ENCODE data around the gene PODXL2.

PODXL2 gene

GRCh38 chr3:127674101-127674721 is 45.2 kb downstream of the PODXL2 start:
- H3K4me3 ChIP-seq (ENCODE audit: low read length), result no peak overlapping the region
- no peak for DNase-seq

GRCh38 chr3:127674790-127675189 is 45.8 kb downstream of the PODXL2 start:
- Histone ChIP-seq H3K4ac (ENCODE audit: low read depth, low read length) (no peak overlapping the region), H3K4me1 (ENCODE audit: control insufficient read depth, low read depth, low read length) (no peaks in the 10 kb centered on the region), H3K23ac (ENCODE audit: low read length) (no peak overlapping the region), H3K36me3 (ENCODE audit: control insufficient read depth, insufficient read depth, low read length) (no peaks in the 10 kb centered on the region), H2BK120ac (ENCODE audit: low read depth, low read length) (no peak overlapping the region), H2BK15ac (replicated peaks; ENCODE audit: low read depth) (no peak overlapping the region), H3K79me1 (ENCODE audit: low read length) (no peaks in the 10 kb centered on the region), H3K27me3 (ENCODE audit: insufficient read depth, low read length, poor library complexity) (no peaks in the 10 kb centered on the region), H3K4me2 (ENCODE audit: low read length) (no peak overlapping the region), H4K5ac (ENCODE audit: low read length) (no peak overlapping the region), H3K79me2 (ENCODE audit: control insufficient read depth, insufficient read depth, low read length) (no peaks in the 10 kb centered on the region), H3K27ac (ENCODE audit: low read depth, low read length) (no peak overlapping the region), H2AK5ac (ENCODE audit: low read length) (no peak overlapping the region), H4K8ac (ENCODE audit: low read depth, low read length) (no peak overlapping the region), H3K4me3 (ENCODE audit: low read length) (no peak overlapping the region), H3K9ac (ENCODE audit: low read length) (no peak overlapping the region), H3K18ac (ENCODE audit: low read length) (no peak overlapping the region), H2BK5ac (ENCODE audit: low read length) (no peak overlapping the region), H3K56ac (ENCODE audit: low read length) (no peak overlapping the region)
- DNase-seq, result no peak
- WGBS (ENCODE audit: extremely low coverage, insufficient coverage, low lambda C conversion rate), result no CpG with 5 or more reads among the region's 8 CpGs

More at GRCh38 chr3:127674101-127674721, 45.2 kb downstream of the PODXL2 start:
- Histone ChIP-seq H3K4ac (ENCODE audit: low read depth, low read length) (no peak overlapping the region), H3K56ac (ENCODE audit: low read length) (no peak overlapping the region), H4K5ac (ENCODE audit: low read length) (no peak overlapping the region), H3K27me3 (ENCODE audit: insufficient read depth, low read length, poor library complexity) (no peaks in the 10 kb centered on the region), H3K18ac (ENCODE audit: low read length) (no peak overlapping the region), H3K23ac (ENCODE audit: low read length) (no peak overlapping the region), H2BK5ac (ENCODE audit: low read length) (no peak overlapping the region), H3K36me3 (ENCODE audit: control insufficient read depth, insufficient read depth, low read length) (no peaks in the 10 kb centered on the region), H3K27ac (ENCODE audit: low read depth, low read length) (no peak overlapping the region), H3K79me2 (ENCODE audit: control insufficient read depth, insufficient read depth, low read length) (no peaks in the 10 kb centered on the region), H3K9ac (ENCODE audit: low read length) (no peak overlapping the region), H3K79me1 (ENCODE audit: low read length) (no peaks in the 10 kb centered on the region), H2BK120ac (ENCODE audit: low read depth, low read length) (no peak overlapping the region), H3K4me2 (ENCODE audit: low read length) (no peak overlapping the region), H2BK15ac (replicated peaks; ENCODE audit: low read depth) (no peak overlapping the region), H2AK5ac (ENCODE audit: low read length) (no peak overlapping the region), H4K8ac (ENCODE audit: low read depth, low read length) (no peak overlapping the region), H3K4me1 (ENCODE audit: control insufficient read depth, low read depth, low read length) (no peaks in the 10 kb centered on the region)
- no CpG with 5 or more reads among the region's 17 CpGs for WGBS (ENCODE audit: extremely low coverage, insufficient coverage, low lambda C conversion rate)

GRCh38 chr3:127675651-127676391 is 46.8 kb downstream of the PODXL2 start:
- Histone ChIP-seq H3K56ac (ENCODE audit: low read length) (no peak overlapping the region), H3K27ac (ENCODE audit: low read depth, low read length) (no peak overlapping the region), H4K8ac (ENCODE audit: low read depth, low read length) (no peak overlapping the region), H4K5ac (ENCODE audit: low read length) (no peak overlapping the region), H2AK5ac (ENCODE audit: low read length) (no peak overlapping the region), H3K18ac (ENCODE audit: low read length) (no peak overlapping the region), H3K4me1 (ENCODE audit: control insufficient read depth, low read depth, low read length) (no peaks in the 10 kb centered on the region), H3K4ac (ENCODE audit: low read depth, low read length) (no peak overlapping the region), H3K9ac (ENCODE audit: low read length) (no peak overlapping the region), H3K79me2 (ENCODE audit: control insufficient read depth, insufficient read depth, low read length) (no peaks in the 10 kb centered on the region), H3K4me3 (ENCODE audit: low read length) (no peak overlapping the region), H3K4me2 (ENCODE audit: low read length) (no peak overlapping the region), H3K36me3 (ENCODE audit: control insufficient read depth, insufficient read depth, low read length) (no peaks in the 10 kb centered on the region), H3K23ac (ENCODE audit: low read length) (no peak overlapping the region), H2BK120ac (ENCODE audit: low read depth, low read length) (no peak overlapping the region), H2BK5ac (ENCODE audit: low read length) (no peak overlapping the region), H2BK15ac (replicated peaks; ENCODE audit: low read depth) (no peak overlapping the region), H3K79me1 (ENCODE audit: low read length) (no peaks in the 10 kb centered on the region), H3K27me3 (ENCODE audit: insufficient read depth, low read length, poor library complexity) (no peaks in the 10 kb centered on the region)
- no peak for DNase-seq
- no CpG with 5 or more reads among the region's 29 CpGs for WGBS (ENCODE audit: extremely low coverage, insufficient coverage, low lambda C conversion rate)

- H3K4me3 ChIP-seq (ENCODE audit: low read length), result no peak overlapping the region
- DNase-seq, result no peak
- H3K27ac ChIP-seq (ENCODE audit: low read depth, low read length), result no peak overlapping the region
- no peak overlapping the region for H2AK5ac ChIP-seq (ENCODE audit: low read length)
- H3K4me1 ChIP-seq (ENCODE audit: control insufficient read depth, low read depth, low read length), result no peaks in the 10 kb centered on the region
- no peak overlapping the region for H2BK5ac ChIP-seq (ENCODE audit: low read length)
- no peak overlapping the region for H2BK15ac ChIP-seq (replicated peaks; ENCODE audit: low read depth)
- no peaks in the 10 kb centered on the region for H3K79me2 ChIP-seq (ENCODE audit: control insufficient read depth, insufficient read depth, low read length)
- no peak overlapping the region for H3K4me2 ChIP-seq (ENCODE audit: low read length)
- H3K9ac ChIP-seq (ENCODE audit: low read length), result no peak overlapping the region
- no peak overlapping the region for H3K23ac ChIP-seq (ENCODE audit: low read length)
- H3K27me3 ChIP-seq (ENCODE audit: insufficient read depth, low read length, poor library complexity), result no peaks in the 10 kb centered on the region
- no peak overlapping the region for H3K4ac ChIP-seq (ENCODE audit: low read depth, low read length)
- no peaks in the 10 kb centered on the region for H3K36me3 ChIP-seq (ENCODE audit: control insufficient read depth, insufficient read depth, low read length)
- H3K18ac ChIP-seq (ENCODE audit: low read length), result no peak overlapping the region
- H3K79me1 ChIP-seq (ENCODE audit: low read length), result no peaks in the 10 kb centered on the region
- no peak overlapping the region for H2BK120ac ChIP-seq (ENCODE audit: low read depth, low read length)
- no peak overlapping the region for H4K8ac ChIP-seq (ENCODE audit: low read depth, low read length)
- H3K56ac ChIP-seq (ENCODE audit: low read length), result no peak overlapping the region
- H4K5ac ChIP-seq (ENCODE audit: low read length), result no peak overlapping the region
- no CpG with 5 or more reads among the region's 4 CpGs for WGBS (ENCODE audit: extremely low coverage, insufficient coverage, low lambda C conversion rate)
Measured at GRCh38 chr3:127676456-127676855, 47.5 kb downstream of the PODXL2 start.

GRCh38 chr3:127676921-127677351 is 48.0 kb downstream of the PODXL2 start:
- Histone ChIP-seq H3K23ac (ENCODE audit: low read length) (no peak overlapping the region), H2BK5ac (ENCODE audit: low read length) (no peak overlapping the region), H2AK5ac (ENCODE audit: low read length) (no peak overlapping the region), H2BK120ac (ENCODE audit: low read depth, low read length) (no peak overlapping the region), H3K27ac (ENCODE audit: low read depth, low read length) (no peak overlapping the region), H3K4me2 (ENCODE audit: low read length) (no peak overlapping the region), H4K8ac (ENCODE audit: low read depth, low read length) (no peak overlapping the region), H3K18ac (ENCODE audit: low read length) (no peak overlapping the region), H3K4me3 (ENCODE audit: low read length) (no peak overlapping the region), H4K5ac (ENCODE audit: low read length) (no peak overlapping the region), H3K4me1 (ENCODE audit: control insufficient read depth, low read depth, low read length) (no peaks in the 10 kb centered on the region), H3K27me3 (ENCODE audit: insufficient read depth, low read length, poor library complexity) (no peaks in the 10 kb centered on the region), H3K4ac (ENCODE audit: low read depth, low read length) (no peak overlapping the region), H3K9ac (ENCODE audit: low read length) (no peak overlapping the region), H2BK15ac (replicated peaks; ENCODE audit: low read depth) (no peak overlapping the region), H3K79me1 (ENCODE audit: low read length) (no peaks in the 10 kb centered on the region), H3K79me2 (ENCODE audit: control insufficient read depth, insufficient read depth, low read length) (no peaks in the 10 kb centered on the region), H3K56ac (ENCODE audit: low read length) (no peak overlapping the region), H3K36me3 (ENCODE audit: control insufficient read depth, insufficient read depth, low read length) (no peaks in the 10 kb centered on the region)
- DNase-seq, result no peak
- WGBS (ENCODE audit: extremely low coverage, insufficient coverage, low lambda C conversion rate), result no CpG with 5 or more reads among the region's 21 CpGs

Measured in mesendoderm (in vitro differentiated cells).